AG04449 (cell line): ENCODE measurements around the gene SHISA6.

Experiments
- CTCF ChIA-PET: fragments of 350-600 bp; formaldehyde crosslinking; extraction: SDS; loops from one replicate; lab custom pipeline; 2021; ENCODE audit warnings: antibody characterized with exemption; lab: Yijun Ruan, JAX
- POLR2A ChIA-PET: fragments of 400-600, 350-600 bp; formaldehyde crosslinking; extraction: SDS; loops from one replicate; lab custom pipeline; 2020; ENCODE audit warnings: antibody characterized with exemption, inconsistent platforms; lab: Yijun Ruan, JAX
- DNase-seq: peaks from one replicate; pipeline ENCODE4 v3.0.0-alpha.2; 2010; ENCODE audit warnings: low read depth, low spot score
- H3K4me3 ChIP-seq: 2 replicates; pipeline ENCODE4 v1.5.1; 2011; ENCODE audit warnings: low read depth, mild to moderate bottlenecking, control low read depth, low read length
- TF ChIP-seq, protein P1 (sequence below): IDR thresholded peaks from one replicate; pipeline ENCODE4 v1.5.1; 2011; ENCODE audit warnings: mild to moderate bottlenecking, moderate library complexity, low read length, control low read depth, inconsistent platforms; ENCODE audit not compliant: insufficient read depth; ENCODE audit errors: missing control alignments

SHISA6 gene

DNA sequence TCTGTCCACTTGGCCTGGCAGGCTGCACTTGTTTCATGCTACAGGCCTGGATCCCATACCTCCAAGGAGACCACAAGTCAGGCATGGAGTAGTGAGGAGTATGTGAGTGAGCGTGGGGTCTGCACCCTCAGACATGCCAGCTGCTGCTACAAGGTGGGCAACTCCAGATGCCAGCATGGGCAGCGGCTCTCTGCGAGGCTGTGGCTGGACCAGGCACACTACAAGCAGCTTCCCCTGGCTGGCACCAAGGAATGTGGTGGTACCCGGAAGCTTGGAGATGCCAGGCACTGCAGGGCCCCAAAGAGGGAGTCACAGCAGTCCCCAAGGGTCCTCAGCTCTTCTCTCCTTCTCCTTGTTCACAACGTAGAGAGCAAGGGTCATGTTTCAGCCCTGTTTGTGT is 341.2 kb downstream of the SHISA6 start:
- CTCF ChIA-PET = no interaction called here
- no peak overlapping the region for H3K4me3 ChIP-seq
- no peak for DNase-seq
- POLR2A ChIA-PET = no interaction called here
- TF ChIP-seq, protein P1, sequence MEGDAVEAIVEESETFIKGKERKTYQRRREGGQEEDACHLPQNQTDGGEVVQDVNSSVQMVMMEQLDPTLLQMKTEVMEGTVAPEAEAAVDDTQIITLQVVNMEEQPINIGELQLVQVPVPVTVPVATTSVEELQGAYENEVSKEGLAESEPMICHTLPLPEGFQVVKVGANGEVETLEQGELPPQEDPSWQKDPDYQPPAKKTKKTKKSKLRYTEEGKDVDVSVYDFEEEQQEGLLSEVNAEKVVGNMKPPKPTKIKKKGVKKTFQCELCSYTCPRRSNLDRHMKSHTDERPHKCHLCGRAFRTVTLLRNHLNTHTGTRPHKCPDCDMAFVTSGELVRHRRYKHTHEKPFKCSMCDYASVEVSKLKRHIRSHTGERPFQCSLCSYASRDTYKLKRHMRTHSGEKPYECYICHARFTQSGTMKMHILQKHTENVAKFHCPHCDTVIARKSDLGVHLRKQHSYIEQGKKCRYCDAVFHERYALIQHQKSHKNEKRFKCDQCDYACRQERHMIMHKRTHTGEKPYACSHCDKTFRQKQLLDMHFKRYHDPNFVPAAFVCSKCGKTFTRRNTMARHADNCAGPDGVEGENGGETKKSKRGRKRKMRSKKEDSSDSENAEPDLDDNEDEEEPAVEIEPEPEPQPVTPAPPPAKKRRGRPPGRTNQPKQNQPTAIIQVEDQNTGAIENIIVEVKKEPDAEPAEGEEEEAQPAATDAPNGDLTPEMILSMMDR = no peak

DNA sequence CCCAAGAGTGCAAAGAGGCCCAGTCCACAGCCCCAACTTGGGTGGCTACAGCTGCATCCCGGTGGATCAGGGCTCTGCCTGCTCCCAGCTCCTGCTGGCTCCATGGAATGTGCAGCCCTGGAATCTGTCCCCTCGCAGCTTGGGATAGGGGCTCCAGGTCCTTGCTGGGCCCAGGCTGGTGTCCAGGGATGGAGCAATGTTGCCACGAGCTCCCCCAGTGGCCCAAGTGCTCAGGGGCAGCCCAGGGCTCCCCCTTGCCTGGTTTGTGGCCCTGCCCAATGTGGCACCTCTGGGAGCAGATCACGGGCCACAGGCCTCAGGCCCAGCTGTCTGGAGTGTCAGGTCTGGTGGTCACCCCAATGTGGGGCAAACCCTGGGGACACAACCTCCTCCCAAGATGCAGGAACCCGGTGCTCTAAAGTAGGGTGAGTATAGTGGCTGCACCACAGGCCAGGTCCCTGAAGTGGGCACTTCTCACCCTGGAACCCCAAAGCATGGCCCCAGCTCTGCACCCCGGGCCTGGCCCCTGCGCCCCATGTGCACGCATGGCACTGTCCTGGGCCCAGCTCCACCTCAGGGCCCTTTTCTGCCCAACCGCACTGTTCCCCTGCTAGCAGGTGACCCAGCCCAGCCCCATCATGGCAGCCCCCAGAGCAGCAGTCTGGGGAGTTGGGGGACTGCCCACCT is 342.4 kb downstream of the SHISA6 start:
- ChIA-PET CTCF (no interaction called here), POLR2A (no interaction called here)
- TF ChIP-seq, protein P1 = no peak
- no peak overlapping the region for H3K4me3 ChIP-seq
- DNase-seq = no peak

DNA sequence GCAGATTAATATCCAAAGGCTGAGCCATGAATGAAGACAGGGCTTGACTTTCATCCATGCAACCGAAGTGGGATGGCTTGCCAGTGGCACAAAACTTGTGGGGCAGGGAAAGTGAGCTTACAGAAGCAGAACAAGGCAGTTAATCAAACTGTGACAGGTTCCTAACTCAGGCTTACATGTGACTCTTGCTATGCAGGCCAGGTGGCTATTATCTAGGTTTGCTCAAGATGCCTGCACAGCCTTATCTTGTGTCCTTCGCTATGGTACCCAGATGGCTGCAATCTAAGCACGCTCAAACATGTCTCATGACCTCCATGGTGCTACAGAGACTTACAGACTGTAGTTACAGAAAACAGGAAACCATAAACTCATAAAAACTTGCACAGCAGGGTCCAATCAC is 348.7 kb downstream of the SHISA6 start:
- TF ChIP-seq, protein P1 = no peak
- no peak overlapping the region for H3K4me3 ChIP-seq
- DNase-seq = no peak
- ChIA-PET CTCF (no interaction called here), POLR2A (no interaction called here)

DNA sequence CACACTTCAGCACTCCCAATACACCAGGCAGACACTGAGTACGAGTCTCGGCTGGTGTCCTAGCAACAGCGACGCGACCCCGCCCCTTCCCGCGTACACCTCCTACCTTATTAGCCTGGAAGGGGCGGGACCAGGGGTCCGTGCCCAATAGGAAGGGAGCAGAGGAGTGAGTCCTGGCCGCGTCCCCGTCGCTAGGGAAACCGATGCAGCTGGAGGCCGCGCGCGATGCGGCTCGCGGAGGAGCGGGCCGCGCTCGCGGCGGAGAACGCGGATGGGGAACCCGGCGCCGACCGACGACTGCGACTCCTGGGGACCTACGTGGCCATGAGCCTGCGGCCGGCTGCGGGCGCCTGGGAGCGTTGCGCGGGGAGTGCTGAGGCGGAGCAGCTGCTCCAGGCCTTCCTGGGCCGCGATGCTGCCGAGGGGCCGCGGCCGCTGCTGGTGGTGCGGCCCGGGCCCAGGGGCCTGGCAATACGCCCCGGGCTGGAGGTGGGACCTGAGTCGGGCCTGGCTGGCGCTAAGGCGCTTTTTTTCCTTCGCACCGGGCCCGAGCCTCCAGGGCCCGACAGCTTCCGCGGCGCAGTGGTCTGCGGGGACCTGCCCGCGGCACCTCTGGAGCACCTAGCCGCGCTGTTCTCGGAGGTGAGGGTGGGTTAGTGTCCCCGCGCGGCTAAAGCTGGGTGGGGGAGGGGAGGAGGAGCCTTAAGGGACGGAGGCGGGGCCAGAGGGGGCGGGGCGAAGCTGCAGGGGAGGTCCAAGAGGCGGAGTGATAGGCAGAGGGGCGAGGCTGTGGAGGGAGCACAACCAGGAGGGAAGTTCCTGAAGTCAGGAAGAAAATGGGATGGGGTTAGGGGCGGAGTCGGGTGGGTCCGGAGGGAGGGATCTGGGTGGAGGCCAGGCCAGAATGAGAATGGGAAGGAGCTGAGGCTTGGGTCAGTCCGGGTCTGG is 357.5 kb downstream of the SHISA6 start, which contains the start of gene DNAH9:
TSS of gene DNAH9 (plus strand) at position 197 of the 948 bp plus-strand sequence. CDS start at position 226, 29 bp downstream.
- H3K4me3 ChIP-seq = no peak within 1 kb of the TSS
- CTCF ChIA-PET = no interaction called here
- DNase-seq = no peak
- TF ChIP-seq, protein P1 = no peak
- POLR2A ChIA-PET = no interaction called here

DNA sequence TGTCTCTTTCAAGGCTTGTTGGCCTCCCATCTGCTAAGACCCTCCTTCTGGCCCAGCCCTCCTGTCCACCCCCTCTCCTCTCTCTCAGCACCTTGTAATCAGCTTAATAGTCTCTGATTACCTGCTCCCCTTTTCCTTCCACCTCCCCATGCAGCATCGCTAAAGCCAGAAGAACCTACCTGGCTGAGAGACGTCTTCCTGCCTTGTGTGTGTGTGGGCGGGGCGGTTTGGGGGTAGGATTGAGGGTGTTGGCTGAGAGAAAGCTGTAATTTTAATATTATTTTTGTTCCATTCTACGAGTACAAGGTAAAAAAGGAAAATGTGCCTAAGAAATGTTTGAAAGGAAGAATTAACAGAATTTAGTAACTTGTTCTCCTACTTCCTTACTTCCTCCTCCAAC is 360.6 kb downstream of the SHISA6 start:
- no peak for DNase-seq
- TF ChIP-seq, protein P1 = no peak
- CTCF ChIA-PET = no interaction called here
- POLR2A ChIA-PET = interaction anchor here (0.7 kb wide), 1 partner anchor 1154 kb away, joined by 3 read pairs; no protein-coding TSS in a partner anchor
- no peak overlapping the region for H3K4me3 ChIP-seq

GRCh38 chr17:11608396-11608795 is 367.4 kb downstream of the SHISA6 start:
- ChIA-PET POLR2A (no interaction called here), CTCF (no interaction called here)
- no peak for DNase-seq
- TF ChIP-seq, protein P1 = no peak
- no peak overlapping the region for H3K4me3 ChIP-seq
